Ishikawa (cell line): Measurements from ENCODE around the gene POU2F1.

Experiments
- CEBPB ChIP-seq: IDR thresholded peaks from 2 replicates; pipeline ENCODE4 v1.6.1; 2012
- CREB1 ChIP-seq: IDR thresholded peaks from 2 replicates; pipeline ENCODE4 v1.6.1; 2012; ENCODE audit warnings: low read depth
- EGR1 ChIP-seq: IDR thresholded peaks from 2 replicates; pipeline ENCODE4 v1.6.1; 2012
- EP300 ChIP-seq: IDR thresholded peaks from 2 replicates; pipeline ENCODE4 v1.6.1; 2012; ENCODE audit warnings: borderline replicate concordance
- FOXM1 ChIP-seq: IDR thresholded peaks from 2 replicates; pipeline ENCODE4 v1.6.1; 2012; ENCODE audit warnings: low read depth, borderline replicate concordance
- MAX ChIP-seq: IDR thresholded peaks from 2 replicates; pipeline ENCODE4 v1.6.1; 2012
- NFIC ChIP-seq: IDR thresholded peaks from 2 replicates; pipeline ENCODE4 v1.6.1; 2012
- RAD21 ChIP-seq: IDR thresholded peaks from 2 replicates; pipeline ENCODE4 v1.6.1; 2012; ENCODE audit warnings: low read depth
- REST ChIP-seq: IDR thresholded peaks from 2 replicates; pipeline ENCODE4 v1.6.1; 2012; ENCODE audit warnings: low read depth, mild to moderate bottlenecking
- TAF1 ChIP-seq: IDR thresholded peaks from 2 replicates; pipeline ENCODE4 v1.6.1; 2012; ENCODE audit warnings: low read depth, mild to moderate bottlenecking
- TCF12 ChIP-seq: IDR thresholded peaks from 2 replicates; pipeline ENCODE4 v1.6.1; 2012; ENCODE audit warnings: low read depth
- TEAD4 ChIP-seq: IDR thresholded peaks from 2 replicates; pipeline ENCODE4 v1.6.1; 2012
- USF1 ChIP-seq: IDR thresholded peaks from 2 replicates; pipeline ENCODE4 v1.6.1; 2012
- YY1 ChIP-seq: IDR thresholded peaks from 2 replicates; pipeline ENCODE4 v1.6.1; 2012; ENCODE audit warnings: low read depth
- ZBTB7A ChIP-seq: IDR thresholded peaks from 2 replicates; pipeline ENCODE4 v1.6.1; 2012; ENCODE audit warnings: low read depth

Gene POU2F1

GRCh38 chr1:167430134-167430848, 209.6 kb downstream of the POU2F1 start:
- no peak for TF ChIP-seq CEBPB
- no peak for TF ChIP-seq EP300
- TF ChIP-seq FOXM1 = no peak
- TF ChIP-seq NFIC = no peak
- TF ChIP-seq REST = no peak
- no peak for TF ChIP-seq TAF1
- no peak for TF ChIP-seq YY1

GRCh38 chr1:167430849-167431242, 210.2 kb downstream of the POU2F1 start:
- TF ChIP-seq TAF1 = no peak
- no peak for TF ChIP-seq EGR1
- no peak for TF ChIP-seq NFIC
- no peak for TF ChIP-seq EP300
- TF ChIP-seq TCF12 = no peak
- no peak for TF ChIP-seq USF1
- no peak for TF ChIP-seq RAD21
- no peak for TF ChIP-seq CREB1
- no peak for TF ChIP-seq ZBTB7A
- no peak for TF ChIP-seq REST
- no peak for TF ChIP-seq YY1
- TF ChIP-seq CEBPB = no peak
- TF ChIP-seq TEAD4 = no peak
- no peak for TF ChIP-seq MAX
- no peak for TF ChIP-seq FOXM1

- TF ChIP-seq CEBPB = no peak
- no peak for TF ChIP-seq MAX
- no peak for TF ChIP-seq TCF12
- TF ChIP-seq YY1 = no peak
Measured at GRCh38 chr1:167431261-167431908, 210.7 kb downstream of the POU2F1 start.

- TF ChIP-seq FOXM1 = no peak
- TF ChIP-seq RAD21 = no peak
- no peak for TF ChIP-seq MAX
- TF ChIP-seq REST = no peak
- TF ChIP-seq USF1 = no peak
- no peak for TF ChIP-seq NFIC
- TF ChIP-seq TAF1 = no peak
Measured at GRCh38 chr1:167431909-167432650, 211.4 kb downstream of the POU2F1 start.
